ENCODE results near the gene CTF1. TPM values are rescaled to one million over a fixed set of nuclear protein-coding genes. Genes with fewer than 3 reads are reported as not detected.
A peak's percentile ranks its signal among the peaks of the same experiment; 100 is the strongest.

The CTF1 gene
- total RNA-seq, 2 donors from 2014 or later = 3.1 to 3.3 TPM

DNA sequence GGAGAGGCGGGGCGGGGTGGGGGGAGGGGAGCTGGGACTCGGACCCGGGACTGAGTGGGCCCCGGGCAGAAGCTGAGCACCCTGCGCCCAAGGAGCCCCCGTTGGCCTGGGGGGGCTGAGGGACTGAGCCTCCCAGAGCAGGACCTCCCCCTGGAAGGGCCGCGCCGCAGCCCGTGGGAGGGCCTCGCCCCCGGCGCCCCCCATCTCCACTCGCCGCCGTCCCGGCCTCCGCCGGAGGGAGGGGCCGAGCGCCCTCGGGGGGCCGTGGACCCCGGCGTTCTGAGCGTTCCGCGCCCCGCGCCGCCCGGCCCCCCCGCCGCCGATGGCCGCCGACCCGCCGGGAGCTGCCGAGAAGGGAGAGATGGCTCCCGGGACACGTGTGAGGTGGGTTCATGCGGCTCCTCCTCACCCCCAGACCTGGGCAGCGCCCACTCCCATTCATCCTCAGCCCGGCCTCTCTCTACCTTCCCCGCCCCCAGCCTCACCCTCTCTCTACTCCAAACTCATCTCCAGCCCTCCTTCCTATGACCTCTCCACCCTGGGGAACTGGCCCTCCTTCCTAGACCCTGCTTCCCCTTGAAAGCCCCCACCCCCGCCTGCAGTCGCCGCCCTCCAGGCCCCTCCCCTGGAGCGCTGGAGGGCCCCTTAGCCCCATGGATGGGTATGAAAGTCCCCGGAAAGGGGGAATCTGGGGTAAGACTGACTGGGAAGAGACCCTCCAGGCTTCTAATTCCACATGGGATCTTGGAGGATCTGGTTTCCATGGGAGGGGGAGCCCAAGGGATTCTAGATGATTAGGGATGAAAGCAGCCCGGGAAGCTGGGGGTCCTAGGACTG lies 27.9 kb downstream of the CTF1 start:
- no peaks in the 10 kb centered on the region for H3K9me3 Mint-ChIP-seq
- no peak for TF ChIP-seq CTCF (conservative IDR thresholded peaks at IDR 0.05)
- H3K27me3 Mint-ChIP-seq (ENCODE audit: insufficient read depth) = no peaks in the 10 kb centered on the region
- H3K4me3 Mint-ChIP-seq = peak overlapping the region; percentile 92
- Histone ChIP-seq H3K4me3 (ENCODE audit: low read length) (peak overlapping the region; percentile 95), H3K27me3 (ENCODE audit: control insufficient read depth, insufficient read depth, low read length, poor library complexity, severe bottlenecking) (no peaks in the 10 kb centered on the region), H3K9ac (ENCODE audit: extremely low read depth, low read length, poor library complexity, severe bottlenecking) (peak overlapping the region; percentile 51), H3K36me3 (ENCODE audit: control insufficient read depth, insufficient read depth, low read length) (peaks cover 18% of the 10 kb centered on the region), H3K4me1 (ENCODE audit: control insufficient read depth, insufficient read depth, low read length) (no peaks in the 10 kb centered on the region), H3K9me3 (ENCODE audit: control insufficient read depth, low read length) (no peaks in the 10 kb centered on the region), H3K27ac (ENCODE audit: low read depth, low read length) (no peak overlapping the region)
- DNase-seq = peak; percentile 77
- peak overlapping the region; percentile 62 for H3K27ac Mint-ChIP-seq
- WGBS, 2 experiments (ENCODE audit: insufficient coverage in 1 of 2, insufficient read length in 1 of 2) = 0 to 1% methylated on average over 3 to 53 of the region's 53 CpGs
- H3K4me1 Mint-ChIP-seq = peaks cover 17% of the 10 kb centered on the region
- peaks cover 12% of the 10 kb centered on the region for H3K36me3 Mint-ChIP-seq (ENCODE audit: low read depth)

DNA sequence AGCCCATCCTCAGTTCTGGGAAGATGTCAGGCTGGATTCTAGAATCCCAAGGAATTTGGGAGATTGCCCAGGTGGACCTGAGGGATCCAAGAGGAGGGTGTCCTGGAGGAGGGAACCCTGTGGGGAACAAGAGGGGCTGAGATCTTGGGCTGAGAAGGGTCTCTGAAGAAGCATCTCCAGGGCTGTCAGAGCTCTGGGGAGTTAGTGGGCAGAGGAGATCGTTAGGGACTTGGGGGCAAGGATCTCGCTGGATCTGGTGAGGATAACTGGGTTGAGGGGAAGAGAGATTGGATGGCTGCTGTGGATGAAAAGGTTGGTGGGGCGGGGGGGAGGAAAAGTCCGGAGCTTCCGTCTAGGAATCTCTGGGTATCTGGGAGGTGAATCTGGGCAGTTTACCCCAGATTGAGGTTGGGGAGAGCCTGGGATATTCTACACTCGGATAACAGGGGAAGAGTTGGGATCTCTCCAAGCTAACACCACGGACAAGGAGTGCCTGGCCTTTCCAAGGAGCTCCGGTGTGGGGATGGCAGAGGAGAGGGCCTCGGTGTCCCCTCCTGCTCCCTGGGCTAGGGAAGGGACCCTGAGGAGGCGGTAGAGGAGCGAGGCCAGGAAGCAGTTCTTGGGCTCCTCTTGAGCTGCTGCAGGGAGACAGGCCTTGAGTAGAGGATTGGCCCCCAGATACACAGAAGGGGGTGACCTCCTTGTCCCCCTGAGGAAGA lies 28.7 kb downstream of the CTF1 start:
- Histone ChIP-seq H3K4me1 (ENCODE audit: control insufficient read depth, insufficient read depth, low read length) (no peaks in the 10 kb centered on the region), H3K4me3 (ENCODE audit: low read length) (peak overlapping the region; percentile 95), H3K27me3 (ENCODE audit: control insufficient read depth, insufficient read depth, low read length, poor library complexity, severe bottlenecking) (no peaks in the 10 kb centered on the region), H3K36me3 (ENCODE audit: control insufficient read depth, insufficient read depth, low read length) (peaks cover 19% of the 10 kb centered on the region), H3K9me3 (ENCODE audit: control insufficient read depth, low read length) (no peaks in the 10 kb centered on the region), H3K27ac (ENCODE audit: low read depth, low read length) (no peak overlapping the region), H3K9ac (ENCODE audit: extremely low read depth, low read length, poor library complexity, severe bottlenecking) (peak overlapping the region; percentile 51)
- H3K27ac Mint-ChIP-seq = peak overlapping the region; percentile 62
- peak overlapping the region; percentile 92 for H3K4me3 Mint-ChIP-seq
- TF ChIP-seq CTCF (conservative IDR thresholded peaks at IDR 0.05) = no peak
- peak; percentile 43 for DNase-seq
- WGBS, 2 experiments (ENCODE audit: insufficient coverage in 1 of 2, insufficient read length in 1 of 2) = 84 to 96% methylated on average over 9 to 11 of the region's 11 CpGs
- no peaks in the 10 kb centered on the region for H3K27me3 Mint-ChIP-seq (ENCODE audit: insufficient read depth)
- H3K4me1 Mint-ChIP-seq = peaks cover 17% of the 10 kb centered on the region
- H3K9me3 Mint-ChIP-seq = no peaks in the 10 kb centered on the region
- H3K36me3 Mint-ChIP-seq (ENCODE audit: low read depth) = peaks cover 12% of the 10 kb centered on the region

- Mint-ChIP-seq H3K9me3 (no peaks in the 10 kb centered on the region), H3K27me3 (ENCODE audit: insufficient read depth) (no peaks in the 10 kb centered on the region), H3K4me3 (peak overlapping the region; percentile 36), H3K36me3 (ENCODE audit: low read depth) (peaks cover 14% of the 10 kb centered on the region), H3K27ac (no peak overlapping the region), H3K4me1 (peaks cover 17% of the 10 kb centered on the region)
- H3K36me3 ChIP-seq (ENCODE audit: control insufficient read depth, insufficient read depth, low read length) = peaks cover 21% of the 10 kb centered on the region
- peak; percentile 38 for DNase-seq
- H3K9ac ChIP-seq (ENCODE audit: extremely low read depth, low read length, poor library complexity, severe bottlenecking) = no peak overlapping the region
- no peaks in the 10 kb centered on the region for H3K27me3 ChIP-seq (ENCODE audit: control insufficient read depth, insufficient read depth, low read length, poor library complexity, severe bottlenecking)
- no peaks in the 10 kb centered on the region for H3K9me3 ChIP-seq (ENCODE audit: control insufficient read depth, low read length)
- no peaks in the 10 kb centered on the region for H3K4me1 ChIP-seq (ENCODE audit: control insufficient read depth, insufficient read depth, low read length)
- H3K27ac ChIP-seq (ENCODE audit: low read depth, low read length) = no peak overlapping the region
- peak overlapping the region; percentile 95 for H3K4me3 ChIP-seq (ENCODE audit: low read length)
- TF ChIP-seq CTCF (conservative IDR thresholded peaks at IDR 0.05) = no peak
- WGBS, 2 experiments (ENCODE audit: insufficient coverage in 1 of 2, insufficient read length in 1 of 2) = 95 to 96% methylated on average over 13 to 26 of the region's 26 CpGs
These were observed 29.2 kb downstream of the CTF1 start for GRCh38 chr16:30925632-30925987.
